NOMO-1 (cell line): Measurements from ENCODE around the gene RCN1.

Experiments used
- DNase-seq, 2 experiments: peaks; one replicate each; lab custom pipeline; 2025; ENCODE audit not compliant: unreplicated experiment in 2 of 2; lab: John Stamatoyannopoulos, UW

RCN1 gene

DNA sequence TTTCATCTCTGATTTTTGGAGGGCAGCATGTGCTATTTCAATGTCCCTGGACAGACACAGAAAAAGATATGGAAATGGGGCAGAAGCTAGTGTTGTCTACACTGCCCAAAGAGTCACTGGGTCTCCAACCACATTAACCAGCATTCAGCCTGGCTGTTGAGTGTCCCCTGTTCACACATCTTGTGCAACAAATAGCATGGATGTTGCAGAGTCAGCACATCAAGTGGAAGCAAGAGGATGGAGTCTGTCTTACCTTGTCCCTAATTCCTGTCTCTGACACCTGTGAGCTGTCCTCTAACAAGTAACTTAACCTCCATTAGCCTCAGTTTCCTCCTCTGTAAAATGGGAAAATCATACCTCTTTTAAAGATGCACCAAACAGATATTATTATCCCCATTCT is 60.2 kb downstream of the RCN1 start:
- DNase-seq = no peak

- no peak for DNase-seq
Measured at GRCh38 chr11:32152216-32152615, 61.3 kb downstream of the RCN1 start.

- no peak for DNase-seq
Measured at GRCh38 chr11:32152821-32153220, 61.9 kb downstream of the RCN1 start.

GRCh38 chr11:32153747-32154146 is 62.9 kb downstream of the RCN1 start:
- DNase-seq = no peak

GRCh38 chr11:32154275-32154674 is 63.4 kb downstream of the RCN1 start:
- no peak for DNase-seq
